Heart right ventricle (tissue), 16 donors: ENCODE measurements around the gene CDK5. TPM values are rescaled to one million over a fixed set of nuclear protein-coding genes. Genes with fewer than 3 reads are reported as not detected.

Experiments used
- ATAC-seq, 8 donors: fragments of 200-7000 bp; cut with Tn5 transposase; one replicate each; pipeline ENCODE4 v1.9.1; 2020; ENCODE audit warnings: mild to moderate bottlenecking in 8 of 8, moderate library complexity in 8 of 8, moderate number of reproducible peaks in 1 of 8
- DNase-seq, 2 donors: peaks; one replicate each; pipeline ENCODE4 v3.0.0-alpha.2; 2020
- H3K27ac ChIP-seq, 10 donors: fragments of 200-600 bp; sonication (generic) in 2 of 10; one replicate each; pipeline versions ENCODE4 v1.5.0 to v1.8.0; 2020 to 2022; ENCODE audit warnings: mild to moderate bottlenecking in 3 of 10
- H3K27me3 ChIP-seq, 7 donors: fragments of 200-600 bp; one replicate each; pipeline ENCODE4 v1.8.0; 2021 to 2022; ENCODE audit warnings: mild to moderate bottlenecking in 2 of 7
- H3K36me3 ChIP-seq, 9 donors: fragments of 200-600 bp; sonication (generic) in 1 of 9; one replicate each; pipeline versions ENCODE4 v1.5.0 to v1.8.0; 2020 to 2022; ENCODE audit warnings: mild to moderate bottlenecking in 2 of 9
- H3K4me1 ChIP-seq, 9 donors: fragments of 200-600 bp; sonication (generic) in 1 of 9; one replicate each; pipeline versions ENCODE4 v1.5.0 to v1.8.0; 2020 to 2022; ENCODE audit warnings: mild to moderate bottlenecking in 4 of 9
- H3K4me3 ChIP-seq, 10 donors: fragments of 200-600 bp; sonication (generic) in 2 of 10; one replicate each; pipeline versions ENCODE4 v1.5.0 to v1.8.0; 2020 to 2022; ENCODE audit warnings: mild to moderate bottlenecking in 7 of 10, moderate library complexity in 2 of 10
- H3K9me3 ChIP-seq, 11 donors: fragments of 200-600 bp in 10 of 11; sonication (generic) in 2 of 11; one replicate each; pipeline versions ENCODE4 v1.5.0 to v1.8.0; 2013 to 2022; ENCODE audit warnings: mild to moderate bottlenecking in 2 of 11, control low read depth in 1 of 11, moderate library complexity in 1 of 11
- WGBS, 2 donors: extraction: QIAGEN DNeasy Blood & Tissue Kit; methylation state at CpG; one replicate each; pipeline ENCODE4 v1.1.7; 2013; ENCODE audit warnings: inconsistent platforms in 1 of 2; 5-methylcytosine and 5-hydroxymethylcytosine counted together
- intact Hi-C, 10 donors: fragments of 100-400 bp; cut with DNase I; formaldehyde crosslinking; loops; one replicate each; pipeline versions ENCODE4 v1.11.1 to v1.14.2; 2022
- polyA plus RNA-seq, 2 donors: library from polyadenylated mRNA; stranded (reverse); fragments of 200-250 nt; gene quantifications; one replicate each; pipeline ENCODE4 v1.2.3, GENCODE V29; 2013
- total RNA-seq, 10 donors: library from RNA; stranded (reverse); fragmentation: NEBNext Ultra II Directional in 3 of 10; extraction: Animal tissue kit (Norgen Biotek cat#: 25700) in 3 of 10; gene quantifications; one replicate each; pipeline versions ENCODE4 v1.2.1 to v1.2.4, GENCODE V29; 2021 to 2023
- TF ChIP-seq, protein P1 (sequence below), 9 donors: fragments of 200-600 bp; sonication (generic) in 2 of 9; IDR thresholded peaks; one replicate each; pipeline versions ENCODE4 v1.5.0 to v1.8.0; 2021 to 2022; ENCODE audit warnings: antibody characterized with exemption in 9 of 9, mild to moderate bottlenecking in 5 of 9, moderate library complexity in 1 of 9
- donor health status: Arrhythmogenic right ventricular cardiomyopathy.
- donor health status: ischemic (EF 13 %, LVEDD 7.1; RV severe dilation, severe dysfunction).
- donor health status: healthy with polysubstance abuse.
- donor health status: DM: no; HTN: yes; CAD: no.
- donor health status: DM: no; HTN: no; CAD: no.
- donor health status: ischemic (EF 25% LVEDD 6.9; RV normal size, moderate dysfunction).
- donor health status: ischemic (EF 25% LVEDD 5.7; RV mildly dilated, moderate dysfunction).
- donor health status: healthy.
- donor health status: DM: yes; HTN: yes; CAD: no.
- donor health status: Ischemic cardiomyopathy.
- donor health status: ischemic (EF 35%, LVEDD 5.7; RV mildly dilated, moderate dysfunction).
- donor health status: nonischemic (EF 11% LVEDD 7.7; RV severe dilation, severe dysfunction).
- donor health status: DM: yes; HTN: yes; CAD: no.
- donor health status: PGD.
- donor health status: ischemic (EF 29% LVEDD 5.4; RV normal size, mild dysfunction).
- donor health status: nonischemic (EF 23%, LVEDD 6.1; RV moderate dilation, normal function).

CDK5 gene
- total and polyA plus RNA-seq, 12 donors, result 5.0 to 11.3 (median 7.6) TPM

DNA sequence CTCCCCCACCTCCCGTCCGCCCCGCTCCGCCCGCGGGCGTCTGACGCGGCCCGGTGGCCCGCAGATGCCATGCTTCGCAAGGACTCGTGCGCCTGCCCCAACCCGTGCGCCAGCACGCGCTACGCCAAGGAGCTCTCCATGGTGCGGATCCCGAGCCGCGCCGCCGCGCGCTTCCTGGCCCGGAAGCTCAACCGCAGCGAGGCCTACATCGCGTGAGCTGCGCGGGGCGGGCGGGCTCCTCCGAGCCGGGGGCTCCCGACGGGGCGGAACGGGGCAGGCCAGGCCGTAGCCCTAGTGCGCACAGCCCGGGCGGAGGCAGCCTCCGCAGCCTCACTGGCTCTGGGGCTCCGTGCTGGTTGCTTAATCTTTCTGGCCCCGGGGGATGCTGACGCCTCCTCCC lies 6.6 kb downstream of the CDK5 start:
- peaks cover 3 to 16% (median 9%) of the 10 kb centered on the region in 9 donors for H3K4me1 ChIP-seq
- 2% methylated on average over 50 of the region's 50 CpGs for WGBS, 2 donors
- ATAC-seq, result peak; percentile 49 to 71 (median 66)
- no peak overlapping the region for H3K27ac ChIP-seq
- peaks cover 0 to 15% (median 0%) of the 10 kb centered on the region in 7 donors for H3K27me3 ChIP-seq
- TF ChIP-seq, protein P1, sequence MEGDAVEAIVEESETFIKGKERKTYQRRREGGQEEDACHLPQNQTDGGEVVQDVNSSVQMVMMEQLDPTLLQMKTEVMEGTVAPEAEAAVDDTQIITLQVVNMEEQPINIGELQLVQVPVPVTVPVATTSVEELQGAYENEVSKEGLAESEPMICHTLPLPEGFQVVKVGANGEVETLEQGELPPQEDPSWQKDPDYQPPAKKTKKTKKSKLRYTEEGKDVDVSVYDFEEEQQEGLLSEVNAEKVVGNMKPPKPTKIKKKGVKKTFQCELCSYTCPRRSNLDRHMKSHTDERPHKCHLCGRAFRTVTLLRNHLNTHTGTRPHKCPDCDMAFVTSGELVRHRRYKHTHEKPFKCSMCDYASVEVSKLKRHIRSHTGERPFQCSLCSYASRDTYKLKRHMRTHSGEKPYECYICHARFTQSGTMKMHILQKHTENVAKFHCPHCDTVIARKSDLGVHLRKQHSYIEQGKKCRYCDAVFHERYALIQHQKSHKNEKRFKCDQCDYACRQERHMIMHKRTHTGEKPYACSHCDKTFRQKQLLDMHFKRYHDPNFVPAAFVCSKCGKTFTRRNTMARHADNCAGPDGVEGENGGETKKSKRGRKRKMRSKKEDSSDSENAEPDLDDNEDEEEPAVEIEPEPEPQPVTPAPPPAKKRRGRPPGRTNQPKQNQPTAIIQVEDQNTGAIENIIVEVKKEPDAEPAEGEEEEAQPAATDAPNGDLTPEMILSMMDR (IDR thresholded peaks at IDR 0.05), result no peak
- DNase-seq, result peak; percentile 36 to 69
- peak overlapping the region in 3 of 10 donors; percentile 11 to 26 (median 24) for H3K4me3 ChIP-seq
- peaks cover 0 to 12% (median 0%) of the 10 kb centered on the region in 9 donors for H3K36me3 ChIP-seq
- intact Hi-C loops, result loop anchor here in 1 of 10 donors (10.0 kb wide), 1 partner anchor 64 kb away; no protein-coding TSS in a partner anchor
- H3K9me3 ChIP-seq, result no peaks in the 10 kb centered on the region

DNA sequence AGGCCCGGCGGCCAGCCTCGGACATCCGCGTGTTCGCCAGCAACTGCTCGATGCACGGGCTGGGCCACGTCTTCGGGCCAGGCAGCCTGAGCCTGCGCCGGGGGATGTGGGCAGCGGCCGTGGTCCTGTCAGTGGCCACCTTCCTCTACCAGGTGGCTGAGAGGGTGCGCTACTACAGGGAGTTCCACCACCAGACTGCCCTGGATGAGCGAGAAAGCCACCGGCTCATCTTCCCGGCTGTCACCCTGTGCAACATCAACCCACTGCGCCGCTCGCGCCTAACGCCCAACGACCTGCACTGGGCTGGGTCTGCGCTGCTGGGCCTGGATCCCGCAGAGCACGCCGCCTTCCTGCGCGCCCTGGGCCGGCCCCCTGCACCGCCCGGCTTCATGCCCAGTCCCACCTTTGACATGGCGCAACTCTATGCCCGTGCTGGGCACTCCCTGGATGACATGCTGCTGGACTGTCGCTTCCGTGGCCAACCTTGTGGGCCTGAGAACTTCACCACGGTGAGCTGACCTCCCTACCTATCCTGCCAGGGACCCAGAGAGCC lies 8.7 kb downstream of the CDK5 start:
- Histone ChIP-seq H3K4me1 (peaks cover 3 to 16% (median 9%) of the 10 kb centered on the region in 9 donors), H3K4me3 (no peak overlapping the region), H3K27me3 (peaks cover 0 to 15% (median 0%) of the 10 kb centered on the region in 7 donors), H3K36me3 (peaks cover 0 to 31% (median 0%) of the 10 kb centered on the region in 9 donors), H3K9me3 (no peaks in the 10 kb centered on the region), H3K27ac (no peak overlapping the region)
- intact Hi-C loops, result loop anchor here in 1 of 10 donors (10.0 kb wide), 1 partner anchor 56 kb away; no protein-coding TSS in a partner anchor
- TF ChIP-seq, protein P1 (IDR thresholded peaks at IDR 0.05), result no peak
- DNase-seq, result no peak
- ATAC-seq, result no peak
- 90 to 93% methylated on average over 29 to 38 of the region's 38 CpGs for WGBS, 2 donors

DNA sequence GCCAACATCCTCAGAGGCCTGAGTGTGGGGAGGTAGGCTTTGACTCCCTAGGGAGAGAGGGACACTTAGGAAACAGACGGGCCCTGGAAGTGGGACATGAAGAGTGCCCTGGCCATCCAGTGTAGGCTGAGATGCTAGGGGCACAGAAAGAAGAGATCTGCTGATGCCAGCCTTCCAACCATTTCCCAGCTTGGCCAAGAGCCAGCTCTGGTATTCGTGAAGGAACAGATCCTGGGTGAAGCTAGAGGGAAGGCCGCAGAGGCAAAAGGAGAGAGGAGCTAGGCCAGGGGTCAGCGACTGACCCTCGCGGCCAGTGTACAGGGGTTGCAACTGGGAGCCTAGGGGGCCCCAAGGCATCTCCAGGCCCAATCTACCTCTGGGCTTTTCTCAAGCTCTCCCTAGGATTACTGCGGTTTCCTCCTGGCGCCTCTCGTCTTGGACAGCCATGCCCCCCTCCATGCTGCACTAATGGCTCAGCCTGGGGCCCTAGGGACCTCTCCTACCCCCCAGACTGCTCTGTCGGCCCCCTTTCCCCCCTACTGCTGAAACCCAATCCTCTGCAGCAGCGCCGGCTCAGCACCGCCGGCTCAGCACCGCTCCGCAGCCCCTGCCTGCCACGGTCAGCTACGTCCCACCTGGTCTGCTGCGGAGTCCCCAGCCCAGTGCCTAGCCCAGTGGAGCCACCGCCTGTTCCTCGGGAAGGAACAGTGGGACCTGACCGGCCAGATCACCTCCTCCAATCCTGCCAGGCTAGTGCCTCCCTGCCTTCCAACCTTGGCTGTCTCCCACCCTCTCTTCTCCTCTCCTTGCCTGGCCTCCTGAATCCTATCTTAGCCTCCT lies 9.5 kb downstream of the CDK5 start, which contains the start of gene ASIC3:
Gene ASIC3, plus strand, starts transcription at position 556 of the 840 bp plus-strand sequence. CDS start 355 bp downstream, outside the sequence.
- TF ChIP-seq, protein P1 (IDR thresholded peaks at IDR 0.05), result no peak
- WGBS, 2 donors, result 80 to 81% methylated on average over 22 of the region's 22 CpGs

More for the DNA sequence above, 9.5 kb downstream of the CDK5 start, which contains the start of gene ASIC3:
- ATAC-seq (no peak), DNase-seq (no peak)
- H3K27ac ChIP-seq, result no peak within 1 kb of the TSS
- H3K27me3 ChIP-seq, result peaks cover 0 to 15% (median 0%) of the 10 kb centered on the region in 7 donors
- H3K36me3 ChIP-seq, result peaks cover 0 to 29% (median 0%) of the 10 kb centered on the region in 9 donors
- no peaks in the 10 kb centered on the region for H3K9me3 ChIP-seq
- no peak within 1 kb of the TSS for H3K4me3 ChIP-seq
- H3K4me1 ChIP-seq, result peaks cover 3 to 16% (median 9%) of the 10 kb centered on the region in 9 donors
- intact Hi-C loops, result loop anchor here in 1 of 10 donors (10.0 kb wide), 1 partner anchor 57 kb away; no protein-coding TSS in a partner anchor
